AG04449 (cell line): Measurements from ENCODE around the gene KLF2.

Experiments used
- CTCF ChIA-PET: fragments of 350-600 bp; formaldehyde crosslinking; extraction: SDS; loops from one replicate; lab custom pipeline; 2021; ENCODE audit warnings: antibody characterized with exemption; lab: Yijun Ruan, JAX
- POLR2A ChIA-PET: fragments of 400-600, 350-600 bp; formaldehyde crosslinking; extraction: SDS; loops from one replicate; lab custom pipeline; 2020; ENCODE audit warnings: antibody characterized with exemption, inconsistent platforms; lab: Yijun Ruan, JAX
- DNase-seq: peaks from one replicate; pipeline ENCODE4 v3.0.0-alpha.2; 2010; ENCODE audit warnings: low read depth, low spot score
- H3K4me3 ChIP-seq: 2 replicates; pipeline ENCODE4 v1.5.1; 2011; ENCODE audit warnings: low read depth, mild to moderate bottlenecking, control low read depth, low read length
- CTCF ChIP-seq: IDR thresholded peaks from one replicate; pipeline ENCODE4 v1.5.1; 2011; ENCODE audit warnings: mild to moderate bottlenecking, moderate library complexity, low read length, control low read depth, inconsistent platforms; ENCODE audit not compliant: insufficient read depth; ENCODE audit errors: missing control alignments

Gene KLF2

GRCh38 chr19:16355293-16356043, 30.8 kb downstream of the KLF2 start:
- no peak overlapping the region for H3K4me3 ChIP-seq
- ChIA-PET POLR2A (no interaction called here), CTCF (interaction anchor here (0.8 to 3.0 kb wide), 2 partner anchors 28 to 109 kb away, joined by 5 to 10 read pairs; no protein-coding TSS in a partner anchor)
- no peak for DNase-seq
- no peak for TF ChIP-seq CTCF

GRCh38 chr19:16358456-16358855, 33.8 kb downstream of the KLF2 start:
- CTCF ChIA-PET = interaction anchor here (1.3 to 3.0 kb wide), 3 partner anchors 11 to 112 kb away, joined by 3 to 10 read pairs (median 3); no protein-coding TSS in a partner anchor
- no peak for TF ChIP-seq CTCF
- POLR2A ChIA-PET = no interaction called here
- DNase-seq = no peak
- no peak overlapping the region for H3K4me3 ChIP-seq

GRCh38 chr19:16359074-16359473, 34.4 kb downstream of the KLF2 start:
- no peak overlapping the region for H3K4me3 ChIP-seq
- ChIA-PET POLR2A (no interaction called here), CTCF (interaction anchor here (0.8 to 1.3 kb wide), 2 partner anchors 17 to 24 kb away, joined by 3 read pairs; no protein-coding TSS in a partner anchor)
- no peak for TF ChIP-seq CTCF
- no peak for DNase-seq

- DNase-seq = no peak
- CTCF ChIA-PET = interaction anchor here (1.2 to 2.9 kb wide), 5 partner anchors 17 to 113 kb away, joined by 3 to 13 read pairs (median 5); no protein-coding TSS in a partner anchor
- POLR2A ChIA-PET = no interaction called here
- no peak overlapping the region for H3K4me3 ChIP-seq
- no peak for TF ChIP-seq CTCF
These were observed 35.3 kb downstream of the KLF2 start for GRCh38 chr19:16359964-16360363.

- no peak for DNase-seq
- POLR2A ChIA-PET = no interaction called here
- CTCF ChIA-PET = interaction anchor here (1.2 to 2.9 kb wide), 6 partner anchors 13 to 114 kb away, joined by 3 to 13 read pairs (median 6); no protein-coding TSS in a partner anchor
- no peak overlapping the region for H3K4me3 ChIP-seq
- TF ChIP-seq CTCF = no peak
These were observed 36.1 kb downstream of the KLF2 start for GRCh38 chr19:16360738-16361137.

GRCh38 chr19:16361254-16361653, 36.6 kb downstream of the KLF2 start:
- H3K4me3 ChIP-seq = no peak overlapping the region
- ChIA-PET CTCF (interaction anchor here (0.9 to 2.9 kb wide), 8 partner anchors 12 to 115 kb away, joined by 3 to 13 read pairs (median 4); no protein-coding TSS in a partner anchor), POLR2A (no interaction called here)
- TF ChIP-seq CTCF = no peak
- DNase-seq = no peak
